Measurements from ENCODE around the gene CDK5RAP2.

The CDK5RAP2 gene

GRCh38 chr9:120379611-120380010 is 200.4 kb downstream of the CDK5RAP2 start:
- Histone ChIP-seq H3K4me2 (ENCODE audit: low read length) (no peak overlapping the region), H3K27ac (ENCODE audit: low read length) (no peak overlapping the region), H3K4me1 (ENCODE audit: low read length) (no peaks in the 10 kb centered on the region), H3K9ac (ENCODE audit: low read length) (no peak overlapping the region), H3K4me3 (ENCODE audit: low read length) (no peak overlapping the region), H3K27me3 (ENCODE audit: low read depth, low read length) (no peaks in the 10 kb centered on the region), H4K20me1 (ENCODE audit: insufficient read depth, low read length) (no peaks in the 10 kb centered on the region), H3K9me3 (ENCODE audit: insufficient read depth, low read length) (no peaks in the 10 kb centered on the region), H3K79me2 (ENCODE audit: low read length) (no peaks in the 10 kb centered on the region), H2AFZ (ENCODE audit: low read depth, low read length) (no peak overlapping the region), H3K36me3 (replicated peaks; ENCODE audit: low read depth, low read length) (no peaks in the 10 kb centered on the region)
- TF ChIP-seq CTCF (IDR thresholded peaks at IDR 0.05; ENCODE audit: low read depth, low read length) (no peak), EZH2phosphoT487 (IDR thresholded peaks at IDR 0.05; ENCODE audit: low read depth) (no peak)

- Histone ChIP-seq H3K27me3 (ENCODE audit: low read depth, low read length) (no peaks in the 10 kb centered on the region), H3K4me3 (ENCODE audit: low read length) (no peak overlapping the region), H3K79me2 (ENCODE audit: low read length) (no peaks in the 10 kb centered on the region), H3K9ac (ENCODE audit: low read length) (no peak overlapping the region), H3K36me3 (replicated peaks; ENCODE audit: low read depth, low read length) (no peaks in the 10 kb centered on the region), H3K4me1 (ENCODE audit: low read length) (no peaks in the 10 kb centered on the region), H4K20me1 (ENCODE audit: insufficient read depth, low read length) (no peaks in the 10 kb centered on the region), H3K27ac (ENCODE audit: low read length) (no peak overlapping the region), H3K9me3 (ENCODE audit: insufficient read depth, low read length) (no peaks in the 10 kb centered on the region), H3K4me2 (ENCODE audit: low read length) (no peak overlapping the region), H2AFZ (ENCODE audit: low read depth, low read length) (no peak overlapping the region)
- TF ChIP-seq CTCF (IDR thresholded peaks at IDR 0.05; ENCODE audit: low read depth, low read length) (no peak), EZH2phosphoT487 (IDR thresholded peaks at IDR 0.05; ENCODE audit: low read depth) (no peak)
These were observed 201.3 kb downstream of the CDK5RAP2 start for GRCh38 chr9:120378680-120379079.

GRCh38 chr9:120377268-120378159 is 202.5 kb downstream of the CDK5RAP2 start:
- Histone ChIP-seq H3K27ac (ENCODE audit: low read length) (no peak overlapping the region), H3K9ac (ENCODE audit: low read length) (no peak overlapping the region), H3K9me3 (ENCODE audit: insufficient read depth, low read length) (no peaks in the 10 kb centered on the region), H2AFZ (ENCODE audit: low read depth, low read length) (no peak overlapping the region), H3K4me2 (ENCODE audit: low read length) (no peak overlapping the region), H3K36me3 (replicated peaks; ENCODE audit: low read depth, low read length) (no peaks in the 10 kb centered on the region), H3K79me2 (ENCODE audit: low read length) (no peaks in the 10 kb centered on the region), H3K27me3 (ENCODE audit: low read depth, low read length) (no peaks in the 10 kb centered on the region), H4K20me1 (ENCODE audit: insufficient read depth, low read length) (no peaks in the 10 kb centered on the region), H3K4me3 (ENCODE audit: low read length) (no peak overlapping the region), H3K4me1 (ENCODE audit: low read length) (no peaks in the 10 kb centered on the region)
- TF ChIP-seq EZH2phosphoT487 (IDR thresholded peaks at IDR 0.05; ENCODE audit: low read depth): no peak

GRCh38 chr9:120376101-120376500 is 203.9 kb downstream of the CDK5RAP2 start:
- TF ChIP-seq EZH2phosphoT487 (IDR thresholded peaks at IDR 0.05; ENCODE audit: low read depth) (no peak), CTCF (IDR thresholded peaks at IDR 0.05; ENCODE audit: low read depth, low read length) (no peak)
- no peak overlapping the region for H3K4me3 ChIP-seq (ENCODE audit: low read length)

More at GRCh38 chr9:120376101-120376500, 203.9 kb downstream of the CDK5RAP2 start:
- H3K79me2 ChIP-seq (ENCODE audit: low read length): no peaks in the 10 kb centered on the region
- no peak overlapping the region for H2AFZ ChIP-seq (ENCODE audit: low read depth, low read length)
- no peaks in the 10 kb centered on the region for H3K4me1 ChIP-seq (ENCODE audit: low read length)
- H3K4me2 ChIP-seq (ENCODE audit: low read length): no peak overlapping the region
- no peaks in the 10 kb centered on the region for H4K20me1 ChIP-seq (ENCODE audit: insufficient read depth, low read length)
- no peaks in the 10 kb centered on the region for H3K36me3 ChIP-seq (replicated peaks; ENCODE audit: low read depth, low read length)
- H3K27ac ChIP-seq (ENCODE audit: low read length): no peak overlapping the region
- no peaks in the 10 kb centered on the region for H3K27me3 ChIP-seq (ENCODE audit: low read depth, low read length)
- H3K9me3 ChIP-seq (ENCODE audit: insufficient read depth, low read length): no peaks in the 10 kb centered on the region
- no peak overlapping the region for H3K9ac ChIP-seq (ENCODE audit: low read length)
